Mesangial cell (primary cell): ENCODE measurements around the gene DPY19L2. TPM values are rescaled to one million over a fixed set of nuclear protein-coding genes. Genes with fewer than 3 reads are reported as not detected.

Experiments
- total RNA-seq: library from RNA; depleted of rRNA; stranded (reverse); fragments of >200 nt; gene quantifications from 2 replicates; pipeline ENCODE4 v1.2.3, GENCODE V29; 2015

DPY19L2 gene
- total RNA-seq: 3.3 and 4.7 TPM in 2 replicates

DNA sequence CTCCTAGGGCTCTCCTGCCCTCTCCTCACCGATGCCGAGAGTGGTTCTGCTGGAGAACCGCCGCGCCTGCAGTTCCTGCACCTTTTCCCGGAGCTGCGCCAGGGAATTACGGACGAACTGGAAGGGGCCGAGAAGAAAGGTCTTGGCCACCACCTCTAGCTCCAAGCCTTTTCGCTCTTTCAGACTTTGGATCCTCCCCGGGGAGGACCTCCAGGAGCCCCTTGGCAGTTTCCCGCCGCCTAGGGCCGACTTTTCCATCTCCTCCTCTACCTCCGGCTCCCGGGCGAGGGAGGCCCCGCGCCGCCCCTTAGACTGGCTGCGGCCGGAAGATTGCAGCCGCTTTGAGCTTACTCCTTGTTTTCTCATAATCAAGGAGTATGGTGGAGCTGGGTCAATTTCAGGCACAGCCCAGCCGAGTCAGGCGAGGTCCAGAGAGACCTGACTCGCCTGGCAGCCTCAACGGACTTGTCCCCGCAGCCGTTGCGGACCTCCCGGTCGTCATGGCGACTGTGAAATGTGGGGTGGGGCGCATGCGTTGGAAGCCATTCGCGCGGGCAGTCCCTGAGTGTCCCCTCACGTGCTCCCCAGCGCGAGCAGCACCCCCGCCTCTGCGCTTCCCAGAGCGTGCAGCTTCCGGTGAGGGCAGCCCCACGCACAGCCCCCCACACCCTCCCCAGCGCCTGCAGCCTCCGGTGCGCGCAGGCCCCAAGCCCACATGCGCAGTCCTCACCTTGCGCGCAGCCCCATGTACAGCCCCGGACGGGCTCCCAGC lies at the start of gene DPY19L2:
DPY19L2 (minus strand) TSS at position 466 of the 772 bp plus-strand sequence; CDS start at position 366, 100 bp downstream.

Other genes starting within 250 kb of the DPY19L2 start
- gene RXYLT1, start 111.4 kb upstream of the DPY19L2 start, total RNA-seq: 9.9 and 17.8 TPM in 2 replicates
- 16.8 and 27.8 TPM in 2 replicates for gene SRGAP1, start 176.2 kb upstream of the DPY19L2 start, total RNA-seq